Mucosa of descending colon (tissue), 3 donors: ENCODE data around the gene TMC5. TPM values are rescaled to one million over a fixed set of nuclear protein-coding genes. Genes with fewer than 3 reads are reported as not detected.

Experiments
- ATAC-seq: fragments of 200-7000 bp; cut with Tn5 transposase; one replicate; pipeline ENCODE4 v1.9.1; 2020; ENCODE audit warnings: mild to moderate bottlenecking, moderate library complexity
- DNase-seq, 3 donors: peaks; one replicate each; pipeline ENCODE4 v3.0.0-alpha.2; 2020
- H3K36me3 ChIP-seq: fragments of 200-600 bp; one replicate; pipeline ENCODE4 v1.8.0; 2021; ENCODE audit warnings: low read depth, mild to moderate bottlenecking
- H3K4me1 ChIP-seq: fragments of 200-600 bp; one replicate; pipeline ENCODE4 v1.8.0; 2021; ENCODE audit warnings: low read depth, mild to moderate bottlenecking
- H3K4me3 ChIP-seq: fragments of 200-600 bp; one replicate; pipeline ENCODE4 v1.8.0; 2021; ENCODE audit warnings: mild to moderate bottlenecking
- H3K9me3 ChIP-seq: fragments of 200-600 bp; one replicate; pipeline ENCODE4 v1.8.0; 2021; ENCODE audit warnings: mild to moderate bottlenecking
- intact Hi-C, 2 donors: fragments of 100-400 bp; cut with DNase I in 1 of 2; cut with micrococcal nuclease in 1 of 2; formaldehyde crosslinking; loops; one replicate each; pipeline versions ENCODE4 v1.11.0 to v1.11.1; 2022; cut with DNase I, micrococcal nuclease
- total RNA-seq, 3 donors: library from RNA; stranded (reverse); fragmentation: NEBNext Ultra II Directional in 2 of 3; extraction: Animal tissue kit (Norgen Biotek cat#: 25700) in 2 of 3; gene quantifications; one replicate each; pipeline versions ENCODE4 v1.2.1 to v1.2.4, GENCODE V29; 2021 to 2023
- TF ChIP-seq, protein P1 (sequence below): fragments of 200-600 bp; IDR thresholded peaks from one replicate; pipeline ENCODE4 v1.8.0; 2022; ENCODE audit warnings: antibody characterized with exemption, mild to moderate bottlenecking
- donor health status: DM: no; HTN: no; CAD: no; lungs with moderate emphysema.
- donor health status: DM: no; HTN: no; CAD: no.
- donor health status: DM: no; HTN: yes; CAD: no.

TMC5 gene
- total RNA-seq, 3 donors from 2014 or later: 73.4 to 147 (median 122) TPM

DNA sequence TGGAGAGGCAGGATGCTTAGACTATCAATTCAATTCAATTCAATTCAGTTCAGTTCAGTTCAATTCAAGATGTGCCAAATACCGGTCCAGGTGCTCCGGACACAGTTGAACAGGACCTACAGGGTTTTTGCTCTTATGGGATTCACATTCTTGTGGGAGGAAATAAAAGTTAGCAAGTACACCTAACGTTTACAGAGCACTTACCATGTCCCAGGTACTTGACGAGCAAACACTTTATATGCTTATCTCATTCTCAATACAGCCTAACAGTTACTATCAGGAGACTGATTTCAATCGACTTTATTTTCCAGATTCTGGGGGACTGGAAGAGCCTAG lies 104.7 kb downstream of the TMC5 start:
- TF ChIP-seq, protein P1, sequence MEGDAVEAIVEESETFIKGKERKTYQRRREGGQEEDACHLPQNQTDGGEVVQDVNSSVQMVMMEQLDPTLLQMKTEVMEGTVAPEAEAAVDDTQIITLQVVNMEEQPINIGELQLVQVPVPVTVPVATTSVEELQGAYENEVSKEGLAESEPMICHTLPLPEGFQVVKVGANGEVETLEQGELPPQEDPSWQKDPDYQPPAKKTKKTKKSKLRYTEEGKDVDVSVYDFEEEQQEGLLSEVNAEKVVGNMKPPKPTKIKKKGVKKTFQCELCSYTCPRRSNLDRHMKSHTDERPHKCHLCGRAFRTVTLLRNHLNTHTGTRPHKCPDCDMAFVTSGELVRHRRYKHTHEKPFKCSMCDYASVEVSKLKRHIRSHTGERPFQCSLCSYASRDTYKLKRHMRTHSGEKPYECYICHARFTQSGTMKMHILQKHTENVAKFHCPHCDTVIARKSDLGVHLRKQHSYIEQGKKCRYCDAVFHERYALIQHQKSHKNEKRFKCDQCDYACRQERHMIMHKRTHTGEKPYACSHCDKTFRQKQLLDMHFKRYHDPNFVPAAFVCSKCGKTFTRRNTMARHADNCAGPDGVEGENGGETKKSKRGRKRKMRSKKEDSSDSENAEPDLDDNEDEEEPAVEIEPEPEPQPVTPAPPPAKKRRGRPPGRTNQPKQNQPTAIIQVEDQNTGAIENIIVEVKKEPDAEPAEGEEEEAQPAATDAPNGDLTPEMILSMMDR: no peak
- Histone ChIP-seq H3K9me3 (no peaks in the 10 kb centered on the region), H3K4me3 (peak overlapping the region; percentile 79), H3K36me3 (no peaks in the 10 kb centered on the region), H3K4me1 (peaks cover 29% of the 10 kb centered on the region)
- ATAC-seq (no peak), DNase-seq (no peak)
- intact Hi-C loops: no loop called here

DNA sequence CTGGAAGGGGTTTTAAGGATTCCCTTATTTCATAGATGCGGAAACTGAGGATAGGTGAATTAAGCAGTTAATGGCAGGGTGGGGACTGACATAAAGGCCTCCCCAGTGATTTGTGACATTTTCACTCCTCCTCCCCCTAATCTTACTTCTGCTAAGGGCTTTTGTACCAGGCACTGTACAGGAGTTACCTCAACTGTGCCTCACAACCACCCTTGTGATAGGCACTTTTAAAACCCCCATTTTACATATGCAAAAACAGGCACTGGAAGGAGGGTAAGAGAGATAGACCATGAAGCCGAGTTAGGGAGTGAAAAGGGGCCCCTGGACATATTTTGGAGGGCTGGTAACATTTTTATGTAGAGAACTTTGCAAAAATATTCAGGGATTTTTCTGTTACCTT lies 105.1 kb downstream of the TMC5 start:
- Histone ChIP-seq H3K4me3 (no peak overlapping the region), H3K4me1 (peaks cover 29% of the 10 kb centered on the region), H3K36me3 (no peaks in the 10 kb centered on the region), H3K9me3 (no peaks in the 10 kb centered on the region)
- no peak for ATAC-seq
- TF ChIP-seq, protein P1: no peak
- intact Hi-C loops: no loop called here
- no peak for DNase-seq

DNA sequence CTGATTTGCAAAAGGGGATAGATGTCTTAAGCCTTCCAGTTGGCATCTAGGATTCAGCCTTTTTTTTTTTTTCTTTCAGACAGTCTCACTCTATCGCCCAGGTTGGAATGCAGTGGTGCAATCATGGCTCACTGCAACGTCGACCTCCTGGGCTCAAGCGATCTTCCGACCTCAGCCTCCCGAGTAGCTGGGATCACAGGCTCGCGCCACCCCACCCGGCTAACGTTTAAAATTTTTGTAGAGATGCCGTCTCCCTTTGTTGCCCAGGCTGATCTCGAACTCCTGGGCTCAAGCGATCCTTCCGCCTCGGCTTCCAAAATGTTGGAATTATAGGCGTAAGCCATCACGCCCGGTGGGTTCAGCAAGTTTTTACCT lies 105.5 kb downstream of the TMC5 start:
- no peaks in the 10 kb centered on the region for H3K9me3 ChIP-seq
- no peak overlapping the region for H3K4me3 ChIP-seq
- peaks cover 28% of the 10 kb centered on the region for H3K4me1 ChIP-seq
- intact Hi-C loops: no loop called here
- DNase-seq: peak in 2 of 3 donors; percentile 43 to 52
- TF ChIP-seq, protein P1: no peak
- no peaks in the 10 kb centered on the region for H3K36me3 ChIP-seq
- ATAC-seq: no peak

DNA sequence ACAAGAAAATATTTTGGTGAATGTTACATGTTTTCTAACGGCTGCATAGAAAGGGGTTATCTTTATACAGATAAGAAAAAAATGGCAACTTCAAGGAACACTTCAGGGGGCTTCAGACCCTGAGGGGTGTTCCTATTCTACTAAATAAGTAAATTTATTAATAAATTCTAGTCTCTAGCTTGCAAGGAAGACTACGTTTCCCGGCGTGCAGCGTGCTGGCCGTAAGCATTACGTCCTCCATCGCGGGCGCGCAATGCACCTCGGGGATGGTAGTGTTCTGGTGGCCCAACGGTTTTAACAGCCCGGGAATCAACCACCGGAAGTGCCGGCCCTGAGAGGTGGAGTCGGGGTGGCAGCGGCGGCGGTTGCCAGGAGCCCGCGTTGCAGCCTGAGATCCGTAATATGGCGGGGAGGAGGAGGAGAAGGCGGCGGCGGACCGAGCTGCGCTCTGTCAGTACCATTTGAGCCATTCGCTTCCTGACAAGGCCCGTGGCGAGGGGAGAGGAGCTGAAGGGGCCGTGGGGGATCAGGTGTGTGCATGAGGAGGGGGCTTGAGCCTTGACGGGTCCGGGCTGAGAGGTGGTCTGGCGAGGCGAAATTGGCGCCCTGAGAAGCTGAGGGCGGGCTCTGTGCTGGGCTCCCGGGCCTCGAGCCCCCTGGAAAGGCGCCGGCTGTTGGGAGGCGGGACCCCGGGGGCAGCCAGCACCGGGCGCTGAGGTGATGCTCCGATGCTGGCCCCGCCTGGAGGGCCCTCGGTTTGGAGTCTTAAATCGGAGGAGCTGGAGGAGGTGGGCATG lies 106.1 kb downstream of the TMC5 start, which contains the start of gene CCP110:
Gene CCP110, plus strand, starts transcription at position 384 of the 797 bp plus-strand sequence. CDS start 3,940 bp downstream, outside the sequence.
- DNase-seq (peak; percentile 96 to 98 (median 97)), ATAC-seq (peak; percentile 86)
- peaks cover 23% of the 10 kb centered on the region for H3K4me1 ChIP-seq
- TF ChIP-seq, protein P1: no peak
- peak within 1 kb of the TSS; percentile 52 for H3K4me3 ChIP-seq
- H3K36me3 ChIP-seq: no peaks in the 10 kb centered on the region
- no peaks in the 10 kb centered on the region for H3K9me3 ChIP-seq
- intact Hi-C loops: no loop called here

DNA sequence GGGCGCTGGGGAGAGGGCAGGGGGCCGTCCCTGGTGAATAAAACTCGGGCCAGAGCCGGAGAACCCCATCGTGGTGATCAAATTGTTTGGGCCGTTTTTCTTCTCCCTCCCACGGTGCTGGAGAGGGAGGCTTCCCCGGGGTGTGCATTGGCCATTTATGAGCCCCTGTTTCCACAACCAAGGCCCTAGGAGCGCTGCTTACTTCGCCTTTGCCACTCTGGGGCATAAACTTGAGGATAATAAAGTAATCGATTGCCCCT lies 106.6 kb downstream of the TMC5 start:
- intact Hi-C loops: no loop called here
- peaks cover 18% of the 10 kb centered on the region for H3K4me1 ChIP-seq
- TF ChIP-seq, protein P1: no peak
- no peak for DNase-seq
- ATAC-seq: no peak
- no peaks in the 10 kb centered on the region for H3K36me3 ChIP-seq
- H3K4me3 ChIP-seq: peak overlapping the region; percentile 52
- H3K9me3 ChIP-seq: no peaks in the 10 kb centered on the region
